Activated CD4-positive, alpha-beta T cell treated with anti-CD3 and anti-CD28 coated beads, Interleukin-2, amount 50 U/mL, for 24 hours (primary cell): ENCODE data around the gene RASAL1.
A peak's percentile ranks its signal among the peaks of the same experiment; 100 is the strongest.

ENCODE experiments used
- DNase-seq, 2 donors: peaks; one replicate each; pipeline ENCODE4 v3.0.0-alpha.2; 2020; ENCODE audit warnings: low read depth in 1 of 2, low spot score in 1 of 2

Gene RASAL1, protein sequence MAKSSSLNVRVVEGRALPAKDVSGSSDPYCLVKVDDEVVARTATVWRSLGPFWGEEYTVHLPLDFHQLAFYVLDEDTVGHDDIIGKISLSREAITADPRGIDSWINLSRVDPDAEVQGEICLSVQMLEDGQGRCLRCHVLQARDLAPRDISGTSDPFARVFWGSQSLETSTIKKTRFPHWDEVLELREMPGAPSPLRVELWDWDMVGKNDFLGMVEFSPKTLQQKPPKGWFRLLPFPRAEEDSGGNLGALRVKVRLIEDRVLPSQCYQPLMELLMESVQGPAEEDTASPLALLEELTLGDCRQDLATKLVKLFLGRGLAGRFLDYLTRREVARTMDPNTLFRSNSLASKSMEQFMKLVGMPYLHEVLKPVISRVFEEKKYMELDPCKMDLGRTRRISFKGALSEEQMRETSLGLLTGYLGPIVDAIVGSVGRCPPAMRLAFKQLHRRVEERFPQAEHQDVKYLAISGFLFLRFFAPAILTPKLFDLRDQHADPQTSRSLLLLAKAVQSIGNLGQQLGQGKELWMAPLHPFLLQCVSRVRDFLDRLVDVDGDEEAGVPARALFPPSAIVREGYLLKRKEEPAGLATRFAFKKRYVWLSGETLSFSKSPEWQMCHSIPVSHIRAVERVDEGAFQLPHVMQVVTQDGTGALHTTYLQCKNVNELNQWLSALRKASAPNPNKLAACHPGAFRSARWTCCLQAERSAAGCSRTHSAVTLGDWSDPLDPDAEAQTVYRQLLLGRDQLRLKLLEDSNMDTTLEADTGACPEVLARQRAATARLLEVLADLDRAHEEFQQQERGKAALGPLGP

DNA sequence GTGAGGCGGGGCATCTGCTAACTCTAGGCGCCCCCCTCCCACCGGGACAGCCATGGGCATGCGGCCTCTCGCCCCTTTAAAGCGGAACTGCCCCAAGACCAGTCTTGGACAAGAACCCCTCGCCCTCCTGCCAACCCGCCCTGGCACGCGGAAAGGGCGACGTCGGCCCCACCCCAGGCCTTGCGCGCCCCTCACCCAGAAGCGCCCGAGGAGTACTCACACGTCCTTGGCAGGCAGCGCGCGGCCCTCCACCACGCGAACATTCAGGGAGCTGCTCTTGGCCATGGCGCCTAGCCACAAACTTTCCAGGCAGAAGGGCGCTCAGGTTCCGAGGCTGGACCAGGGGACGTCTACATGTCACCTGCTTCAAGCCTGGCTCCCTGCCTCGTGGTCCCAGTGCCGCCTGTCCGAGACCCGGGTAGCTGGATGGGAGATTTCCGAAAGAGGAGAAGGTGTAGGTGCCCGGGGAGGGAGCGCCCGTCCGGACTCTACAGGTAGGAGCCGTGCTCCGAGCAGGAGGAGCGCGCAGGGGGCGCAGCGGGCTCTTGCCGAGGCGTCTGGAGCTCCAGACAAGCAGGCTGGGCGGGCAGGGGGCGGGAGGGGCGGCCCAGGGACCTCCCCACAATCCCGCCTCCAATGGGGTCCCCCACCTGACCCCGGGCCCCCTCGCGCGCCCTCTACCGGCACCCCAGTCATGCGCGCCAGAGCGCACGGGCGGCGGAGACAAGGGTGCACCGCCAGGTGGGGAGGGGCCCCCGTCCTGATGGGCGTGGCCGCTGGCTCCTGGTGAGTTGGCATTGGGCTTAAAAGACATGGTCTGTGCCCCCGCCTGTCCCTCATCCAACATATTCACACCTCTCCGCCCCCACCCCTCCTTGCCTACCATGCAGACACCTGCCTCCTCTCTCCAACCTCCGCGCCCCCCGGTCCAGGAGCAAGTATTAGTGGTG lies at the start of gene RASAL1:
Gene RASAL1, minus strand, starts transcription at position 584 of the 950 bp plus-strand sequence. Its CDS starts 299 bp downstream, at position 285.
- peak; percentile 58 to 73 for DNase-seq

DNA sequence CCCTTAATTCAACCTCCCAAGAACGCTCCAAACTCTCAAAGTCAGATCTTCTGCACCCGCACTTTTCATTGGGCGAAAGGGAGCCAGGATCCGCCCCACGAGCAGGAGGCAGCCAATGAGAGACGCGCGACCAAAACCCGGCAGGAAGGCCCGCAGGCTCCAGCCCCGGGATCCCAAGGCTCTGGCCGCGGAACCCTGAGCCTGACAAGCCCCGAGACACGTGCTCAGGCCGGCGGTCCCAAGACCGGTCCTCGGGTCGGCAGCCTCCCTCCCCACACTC lies 49.3 kb upstream of the RASAL1 start:
- DNase-seq: peak; percentile 78 to 87

DNA sequence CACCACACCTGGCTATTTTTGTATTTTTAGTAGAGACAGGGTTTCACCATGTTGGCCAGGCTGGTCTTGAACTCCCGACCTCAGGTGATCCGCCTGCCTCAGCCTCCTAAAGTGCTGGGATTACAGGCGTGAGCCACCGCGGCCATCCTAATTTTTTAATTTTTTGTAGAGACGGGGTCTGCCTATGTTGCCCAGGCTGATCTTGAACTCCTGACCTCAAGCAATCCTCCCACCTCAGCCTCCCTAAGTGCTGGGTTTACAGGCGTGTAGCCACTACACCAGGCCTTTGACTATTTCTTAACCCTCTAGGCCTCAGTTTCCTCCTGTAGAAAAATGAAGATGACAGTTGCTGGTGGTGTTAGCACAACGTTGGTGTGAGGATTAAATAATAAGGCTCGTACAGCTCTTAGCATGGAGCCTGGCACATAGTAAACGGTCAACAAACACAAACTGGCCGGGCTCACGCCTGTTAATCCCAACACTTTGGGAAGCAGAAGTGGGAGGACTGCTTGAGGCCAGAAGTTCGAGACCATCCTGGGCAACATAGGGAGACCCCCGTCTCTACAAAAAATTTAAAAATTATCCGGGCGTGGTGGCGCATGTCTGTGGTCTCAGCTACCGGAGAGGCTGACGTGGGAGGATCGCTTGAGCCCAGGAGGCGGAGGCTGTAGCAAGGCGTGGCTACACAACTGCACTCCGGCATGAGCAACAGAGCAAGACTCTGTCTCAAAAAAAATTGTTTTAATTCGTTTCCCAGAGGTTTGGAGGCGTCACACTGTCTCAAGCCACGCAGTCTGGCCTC lies 48.7 kb upstream of the RASAL1 start:
- DNase-seq: no peak

DNA sequence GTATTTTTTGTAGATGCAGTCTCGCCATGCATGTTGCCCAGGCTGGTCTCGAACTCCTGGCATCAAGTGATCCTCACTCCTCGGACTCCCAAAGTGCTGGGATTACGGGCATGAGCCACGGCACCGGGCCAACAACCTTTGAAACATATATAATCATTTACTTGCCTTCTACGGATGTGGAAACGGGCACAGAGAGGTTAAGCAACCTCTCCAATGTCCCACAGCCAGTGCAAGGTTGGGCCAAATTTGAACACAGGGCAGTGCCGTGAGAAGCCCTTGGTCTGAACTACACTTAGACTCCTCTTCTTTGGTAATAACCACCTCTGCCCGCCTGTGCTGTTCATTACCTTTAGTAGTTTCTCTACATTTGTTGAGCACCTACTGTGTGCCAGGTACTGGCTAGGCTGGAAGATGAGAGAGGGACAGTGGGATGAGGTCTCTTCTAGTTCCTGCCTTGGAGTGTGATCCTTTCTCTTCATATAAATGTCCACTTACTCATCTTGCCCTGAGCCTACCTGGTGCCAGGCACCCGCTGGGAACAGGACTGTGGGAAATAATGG lies 47.5 kb upstream of the RASAL1 start:
- DNase-seq: no peak

DNA sequence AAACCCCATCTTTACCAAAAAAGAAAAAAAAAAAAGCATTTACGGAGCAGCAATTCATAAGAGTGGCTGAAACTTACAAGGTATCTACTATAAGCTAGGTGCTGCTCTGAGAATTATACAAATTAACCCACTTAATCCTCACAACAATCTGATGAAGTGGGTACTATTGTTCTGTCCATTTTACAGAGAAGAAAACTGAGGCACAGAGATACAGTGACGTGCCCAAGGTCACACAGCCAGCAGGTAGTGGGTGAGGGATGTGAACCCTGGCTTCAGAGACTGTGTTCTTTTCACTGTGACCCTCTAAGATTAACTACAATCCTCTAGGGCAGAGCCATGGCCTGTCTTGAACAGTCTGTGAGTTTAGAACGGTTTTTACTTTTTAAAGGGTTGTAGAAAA lies 46.4 kb upstream of the RASAL1 start:
- DNase-seq: no peak

DNA sequence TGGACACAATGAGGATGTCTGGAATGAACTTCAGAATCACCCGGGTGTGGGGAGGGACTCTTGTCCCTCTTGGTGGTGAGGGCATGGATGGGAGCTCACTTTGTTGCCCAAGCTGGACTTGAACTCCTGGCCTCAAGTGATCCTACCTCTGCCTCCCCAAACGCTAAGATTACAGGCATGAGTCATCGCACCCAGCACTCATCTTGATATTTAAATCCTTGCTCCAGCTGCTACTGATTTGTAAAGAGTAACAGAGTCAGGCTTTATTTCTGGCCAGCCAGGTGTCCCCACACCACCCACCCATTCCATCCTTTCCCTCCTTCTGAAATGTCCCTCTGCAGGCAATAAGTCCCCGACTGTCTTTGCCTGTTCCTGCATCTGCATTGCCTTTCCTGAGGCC lies 44.8 kb upstream of the RASAL1 start:
- DNase-seq: no peak

DNA sequence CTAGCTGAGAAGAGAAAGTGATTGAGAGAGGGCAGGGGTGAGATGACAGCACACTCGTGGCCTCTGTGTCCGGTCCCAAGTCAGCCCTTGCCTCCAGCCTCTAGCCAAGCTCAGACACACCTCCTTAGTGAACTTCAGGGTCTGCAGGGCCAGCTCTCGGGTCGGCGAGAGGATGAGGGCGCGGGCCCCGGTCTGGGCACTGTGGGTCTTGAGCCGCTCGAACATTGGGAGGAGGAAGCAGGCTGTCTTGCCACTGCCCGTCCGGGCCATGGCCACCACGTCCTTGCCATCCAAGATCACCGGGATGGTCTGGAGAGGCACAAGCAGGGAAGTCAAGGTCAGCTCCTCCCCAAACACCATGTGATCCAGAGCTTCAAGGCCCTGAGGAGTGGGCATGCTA lies 43.5 kb upstream of the RASAL1 start:
- DNase-seq: no peak

DNA sequence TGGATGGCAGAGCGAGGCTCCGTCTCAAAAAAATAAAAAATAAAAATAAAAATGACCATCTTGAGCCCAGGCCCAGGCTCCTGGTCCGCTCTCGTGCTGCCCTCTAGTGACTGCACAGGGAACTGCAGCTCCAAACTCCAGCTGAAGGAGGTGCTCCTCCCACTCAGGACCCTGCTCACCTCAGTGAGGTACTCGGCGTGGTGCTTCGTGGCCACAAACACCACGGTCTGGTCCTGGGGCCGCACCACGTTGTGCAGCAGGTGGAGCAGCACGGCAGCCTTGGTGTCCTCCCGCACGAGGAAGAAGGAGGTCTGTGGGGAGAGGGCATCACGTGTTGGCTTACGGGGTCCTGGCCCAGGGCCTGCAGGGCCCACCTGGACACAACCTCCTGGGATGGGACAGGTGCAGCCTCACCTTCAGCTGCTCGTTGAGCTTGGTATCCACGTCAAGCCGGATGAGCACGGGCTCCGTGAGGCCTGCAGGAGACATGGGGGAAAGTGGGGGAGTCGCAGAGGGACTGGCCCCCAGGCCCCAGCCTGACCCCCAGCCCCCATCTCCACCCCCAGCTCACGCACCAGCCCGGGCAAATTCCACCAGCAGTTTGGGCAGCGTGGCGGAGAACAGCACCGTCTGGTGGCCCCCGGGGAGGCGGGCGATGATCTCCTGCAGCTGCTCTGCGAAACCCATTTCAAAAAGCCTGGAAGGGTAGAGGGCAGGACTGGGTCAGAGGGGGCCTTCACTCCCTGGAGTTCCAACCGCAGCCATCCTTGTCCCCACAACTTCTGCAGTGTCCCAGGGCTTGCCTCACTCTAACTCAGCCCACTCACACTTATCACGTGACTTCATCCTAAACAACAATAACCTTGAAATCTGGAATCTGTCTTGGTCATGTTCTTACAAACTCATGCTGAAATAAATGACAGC lies 39.2 kb upstream of the RASAL1 start:
- peak; percentile 65 to 71 for DNase-seq

DNA sequence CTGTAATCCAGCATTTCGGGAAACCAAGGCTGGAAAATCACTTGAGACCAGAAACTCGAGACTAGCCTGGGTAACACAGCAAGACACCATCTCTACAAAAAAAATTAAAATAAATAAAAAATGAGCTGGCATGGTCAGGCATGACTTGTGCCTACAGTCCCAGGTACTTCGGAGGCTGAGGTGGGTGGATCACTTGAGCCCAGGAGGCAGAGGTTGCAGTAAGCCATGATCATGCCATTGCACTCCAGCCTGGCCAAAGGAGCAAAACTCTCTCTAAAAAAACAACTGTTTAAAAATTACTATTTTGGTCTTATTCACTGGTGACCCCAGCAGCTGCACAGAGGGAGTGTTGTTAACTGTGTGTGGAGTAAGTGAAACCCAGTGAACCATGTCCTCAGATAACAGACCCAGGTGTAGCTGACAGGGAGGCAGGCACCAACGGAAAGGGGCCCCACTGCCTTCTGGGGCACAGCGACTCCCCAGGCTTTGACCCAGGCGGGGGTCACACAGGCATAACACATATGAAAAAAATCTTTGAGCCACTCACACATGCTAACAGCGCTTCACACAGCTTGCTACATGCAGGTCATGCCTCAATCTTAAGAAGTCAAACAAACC lies 37.6 kb upstream of the RASAL1 start:
- no peak for DNase-seq

DNA sequence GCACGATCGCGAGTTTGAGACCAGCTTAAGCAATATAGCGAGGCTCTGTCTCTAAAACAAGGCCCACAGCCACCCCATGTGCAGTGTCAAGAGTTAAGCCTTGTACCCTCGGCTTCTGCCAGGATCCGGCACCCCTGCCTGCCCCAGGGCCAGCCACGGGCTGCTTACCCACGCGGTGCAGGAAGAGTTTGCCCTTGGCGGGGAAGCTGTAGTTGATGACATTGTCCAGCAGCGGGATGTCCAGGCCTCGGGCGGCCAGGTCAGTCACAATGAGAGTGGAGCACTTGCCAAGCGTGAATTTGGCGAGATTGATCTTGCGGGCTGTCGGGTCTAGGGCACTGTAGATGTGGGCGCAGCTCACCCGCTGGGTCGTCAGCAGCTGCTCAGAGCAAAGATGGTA lies 36.6 kb upstream of the RASAL1 start:
- no peak for DNase-seq

DNA sequence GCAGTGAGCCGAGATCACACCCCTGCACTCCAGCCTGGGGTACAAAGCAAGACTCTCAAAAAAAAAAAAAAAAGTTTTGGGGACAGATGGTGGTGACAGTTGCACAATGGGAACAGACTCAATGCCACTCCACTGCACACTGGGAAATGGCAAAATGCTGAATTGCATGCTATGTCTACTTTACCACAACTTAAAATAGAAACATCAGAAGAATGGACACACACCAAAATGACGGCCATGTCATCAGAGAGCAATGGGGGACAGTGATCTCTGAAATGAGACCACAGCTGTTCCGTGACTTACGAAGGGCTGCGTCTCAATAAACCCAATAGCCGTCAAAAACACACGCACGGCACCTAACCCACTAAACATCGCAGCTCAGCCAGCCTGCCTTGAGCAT lies 36.0 kb upstream of the RASAL1 start:
- DNase-seq: no peak

DNA sequence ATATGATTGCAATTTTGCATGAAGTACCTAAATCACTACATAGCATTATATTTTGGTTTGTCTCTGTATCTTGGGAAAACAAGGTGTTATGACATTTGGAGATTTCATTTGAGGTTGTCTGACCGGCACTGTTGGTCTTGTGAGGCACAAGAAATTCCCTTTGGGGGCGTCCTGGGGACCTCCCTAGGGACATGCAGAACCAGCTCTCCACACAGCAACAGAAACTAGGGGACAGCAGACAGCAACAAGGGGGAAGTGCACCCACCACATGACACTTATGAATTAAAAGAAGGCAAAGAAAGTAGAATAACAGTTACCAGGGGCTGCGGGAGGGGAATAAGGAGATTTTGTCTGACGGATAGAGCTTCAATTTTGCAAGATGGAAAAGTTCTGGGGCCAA lies 35.4 kb upstream of the RASAL1 start:
- DNase-seq: no peak

DNA sequence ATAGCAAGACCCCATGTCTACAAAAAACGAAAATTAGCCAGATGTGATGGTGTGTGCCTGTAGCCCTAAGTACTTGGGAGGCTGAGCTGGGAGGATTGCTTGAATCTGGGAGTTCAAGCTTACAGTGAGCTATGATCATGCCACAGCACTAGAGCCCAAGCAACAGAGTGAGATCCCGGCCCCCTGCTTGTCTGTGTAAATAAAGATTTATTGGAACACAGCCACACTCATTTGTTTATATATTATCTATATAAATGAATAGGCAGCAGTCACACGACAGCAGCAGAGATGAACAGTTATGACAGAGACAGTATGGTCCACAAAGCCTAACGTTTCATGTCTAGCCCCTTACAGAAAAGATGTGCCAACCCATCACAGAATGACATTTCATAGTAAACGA lies 34.9 kb upstream of the RASAL1 start:
- no peak for DNase-seq

DNA sequence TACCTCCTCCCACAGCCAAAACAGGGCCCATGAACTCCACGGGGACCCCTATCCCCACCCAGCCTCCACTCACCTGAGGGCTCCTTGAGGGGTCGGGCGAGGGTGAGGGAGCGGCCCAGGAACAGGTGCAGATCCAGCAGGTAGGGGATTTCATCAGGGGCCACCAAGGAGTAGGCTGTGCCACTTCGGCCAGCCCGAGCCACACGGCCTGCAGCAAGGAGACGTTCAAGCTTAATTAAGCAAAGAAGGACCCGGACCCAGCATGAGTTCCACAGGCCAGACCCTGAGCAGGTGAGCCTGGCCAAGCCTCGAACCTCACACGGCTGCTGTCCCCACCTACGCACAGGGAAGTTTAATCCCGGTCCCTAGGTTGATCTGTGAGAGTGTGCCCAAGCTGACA lies 34.1 kb upstream of the RASAL1 start:
- no peak for DNase-seq

DNA sequence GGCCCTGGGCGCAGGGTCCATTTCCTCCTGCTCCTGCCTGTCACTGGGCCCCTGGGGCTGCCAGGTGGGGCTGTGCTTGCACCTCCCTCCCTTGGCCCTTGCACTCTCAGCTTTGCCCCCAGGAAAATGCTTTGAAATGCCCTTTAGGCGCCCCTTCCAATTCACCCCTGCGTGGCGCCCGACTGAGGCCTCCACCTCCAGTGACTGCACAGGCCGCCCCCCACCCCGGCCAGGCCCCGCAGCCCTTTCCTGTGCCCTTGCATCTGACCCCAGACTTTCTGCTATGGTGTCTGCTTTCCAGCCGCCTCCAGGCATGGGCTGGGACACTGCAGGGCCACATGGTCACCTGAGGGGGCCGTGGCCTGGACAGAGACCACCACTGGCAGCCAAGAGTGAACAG lies 32.3 kb upstream of the RASAL1 start:
- DNase-seq: no peak

DNA sequence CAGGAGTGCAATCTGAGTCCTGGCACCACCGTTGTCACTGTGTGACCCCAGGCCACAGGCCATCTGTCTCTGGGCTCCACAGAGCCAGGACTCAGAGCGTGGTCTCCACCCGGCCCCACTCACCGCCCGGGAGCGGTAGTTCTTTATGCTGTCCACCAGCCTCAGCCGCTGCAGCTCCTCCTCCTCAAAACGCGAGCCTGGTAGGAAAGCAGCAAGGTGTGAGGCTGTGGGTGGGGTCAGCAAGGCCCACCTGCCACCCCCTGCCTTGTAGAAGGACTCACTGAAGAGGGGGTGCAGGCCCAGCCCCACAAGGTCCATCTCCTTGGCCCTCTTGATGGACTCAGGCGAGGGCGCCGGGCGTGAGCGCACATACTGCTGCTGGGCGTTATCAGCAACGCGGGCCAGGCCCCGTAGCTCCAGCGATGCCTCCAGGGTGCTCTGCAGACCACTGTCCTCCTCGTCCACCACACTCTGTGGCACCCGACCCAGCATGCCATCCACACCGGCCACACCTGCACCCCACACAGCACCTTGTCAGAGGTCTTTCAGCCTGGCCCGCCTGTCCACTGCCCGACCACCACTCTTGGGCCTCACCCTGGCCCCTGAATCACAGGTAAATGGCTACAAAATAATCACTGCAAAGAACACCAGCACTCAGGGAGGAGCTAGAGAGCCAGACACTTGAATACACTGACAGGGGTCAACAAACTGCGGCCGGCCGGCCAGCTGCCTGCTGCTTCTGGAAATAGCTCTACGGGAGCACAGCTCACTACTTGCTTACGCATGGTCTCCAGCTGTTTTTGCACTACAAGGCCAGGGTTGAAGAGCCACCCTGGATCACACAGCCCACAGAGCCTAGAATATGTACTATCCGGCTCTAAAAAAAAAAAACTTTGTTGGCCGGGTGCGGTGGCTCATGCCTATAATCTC lies 30.2 kb upstream of the RASAL1 start:
- DNase-seq: no peak

DNA sequence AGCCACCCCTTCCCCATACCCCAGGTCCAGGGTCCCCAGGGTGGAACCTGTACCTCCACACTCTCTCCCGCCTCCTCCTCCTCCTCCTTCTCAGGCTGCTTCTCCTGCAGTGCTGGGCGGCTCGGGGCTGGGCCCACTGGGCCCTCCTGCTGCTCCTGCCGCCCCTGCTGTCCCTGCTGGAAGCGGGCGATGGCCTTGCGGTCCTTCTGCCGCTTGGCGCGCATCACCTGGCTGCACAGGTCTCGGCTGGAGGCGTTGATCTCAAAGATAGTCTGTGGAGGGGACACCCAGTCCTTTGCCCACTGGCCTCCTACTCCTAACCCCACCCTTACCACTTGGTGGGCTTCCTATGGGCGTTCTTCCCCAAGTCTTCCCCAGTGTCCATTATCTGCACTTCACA lies 28.5 kb upstream of the RASAL1 start:
- DNase-seq: no peak

DNA sequence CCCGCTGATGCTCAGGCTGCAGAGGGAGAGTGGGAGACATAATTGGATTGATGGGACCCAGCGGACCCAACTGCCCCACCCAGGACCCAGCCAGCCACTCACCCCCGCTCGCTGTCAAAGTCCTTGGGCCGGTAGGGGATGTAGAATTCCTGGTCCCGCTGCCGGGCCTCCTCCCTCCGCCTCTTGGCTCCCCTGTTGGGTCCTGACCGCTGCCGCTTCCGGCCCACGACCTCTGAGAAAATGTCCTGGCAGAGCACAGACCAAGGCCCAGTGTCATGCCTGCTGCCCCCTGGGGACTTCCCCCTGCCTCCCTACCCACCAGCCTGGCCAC lies 27.4 kb upstream of the RASAL1 start:
- DNase-seq: no peak
